CD4-positive, alpha-beta T cell (primary cell): ENCODE measurements around the gene C5orf63. TPM values are rescaled to one million over a fixed set of nuclear protein-coding genes. Genes with fewer than 3 reads are reported as not detected.

Experiments
- ATAC-seq: fragments of 200-7000 bp; cut with Tn5 transposase; one replicate; pipeline ENCODE4 v1.10.0; 2022; ENCODE audit warnings: mild to moderate bottlenecking; ENCODE audit not compliant: poor library complexity
- CTCF ChIA-PET: fragments of 350-600 bp; sonication (Branson Sonifier 250); formaldehyde crosslinking; loops from one replicate; lab custom pipeline; 2021; ENCODE audit warnings: antibody characterized with exemption, inconsistent platforms; lab: Charles Lee
- POLR2A ChIA-PET: fragments of 350-600 bp; sonication (Branson Sonifier 250); formaldehyde crosslinking; loops from one replicate; lab custom pipeline; 2021; ENCODE audit warnings: antibody characterized with exemption, inconsistent platforms; lab: Charles Lee
- DNase-seq, 14 experiments: peaks; one replicate each; pipeline ENCODE4 v3.0.0-alpha.2; 2013 to 2020; ENCODE audit warnings: mixed read lengths in 2 of 14
- H3K27ac ChIP-seq, 2 donors: one replicate each; pipeline versions ENCODE4 v1.5.1 to v1.7.0; 2013; ENCODE audit warnings: low read length in 2 of 2, low read depth in 1 of 2, mild to moderate bottlenecking in 1 of 2
- H3K27me3 ChIP-seq, 2 experiments: 1 replicate in 1 of 2; 2 replicates in 1 of 2; pipeline versions ENCODE4 v1.6.1 to v1.7.0; 2013; ENCODE audit warnings: low read length in 2 of 2, control low read depth in 1 of 2, mild to moderate bottlenecking in 1 of 2, moderate library complexity in 1 of 2; ENCODE audit not compliant: insufficient read depth in 2 of 2, control insufficient read depth in 1 of 2
- H3K36me3 ChIP-seq: one replicate; pipeline ENCODE4 v1.6.1; 2013; ENCODE audit warnings: low read length, control low read depth; ENCODE audit not compliant: insufficient read depth
- H3K4me1 ChIP-seq: one replicate; pipeline ENCODE4 v1.6.1; 2013; ENCODE audit warnings: low read length, control low read depth; ENCODE audit not compliant: insufficient read depth
- H3K4me3 ChIP-seq: one replicate; pipeline ENCODE4 v1.5.1; 2013; ENCODE audit warnings: mild to moderate bottlenecking, low read length, moderate library complexity
- H3K9me3 ChIP-seq, 2 experiments: 1 replicate in 1 of 2; 2 replicates in 1 of 2; pipeline versions ENCODE4 v1.6.1 to v1.7.0; 2013; ENCODE audit warnings: low read length in 2 of 2, mild to moderate bottlenecking in 2 of 2, control low read depth in 1 of 2, moderate library complexity in 1 of 2; ENCODE audit not compliant: control insufficient read depth in 1 of 2, insufficient read depth in 1 of 2
- H3K27ac Mint-ChIP-seq: one replicate; pipeline ENCODE4 v1.8.0; 2020; ENCODE audit warnings: mixed read lengths
- H3K27me3 Mint-ChIP-seq: one replicate; pipeline ENCODE4 v1.8.0; 2021; ENCODE audit warnings: mixed read lengths
- H3K36me3 Mint-ChIP-seq: one replicate; pipeline ENCODE4 v1.8.0; 2021; ENCODE audit warnings: low read depth, mixed read lengths
- H3K4me1 Mint-ChIP-seq: one replicate; pipeline ENCODE4 v1.8.0; 2021; ENCODE audit warnings: low read depth, mixed read lengths
- H3K4me3 Mint-ChIP-seq: one replicate; pipeline ENCODE4 v1.8.0; 2020; ENCODE audit warnings: mild to moderate bottlenecking, mixed read lengths
- H3K9me3 Mint-ChIP-seq: one replicate; pipeline ENCODE4 v1.8.0; 2020; ENCODE audit warnings: mixed read lengths
- intact Hi-C, 2 experiments: fragments of 100-400 bp; cut with DNase I in 1 of 2; cut with micrococcal nuclease in 1 of 2; formaldehyde crosslinking; loops; one replicate each; pipeline versions ENCODE4 v1.15.1 to v1.9.0; 2023 to 2025; cut with DNase I, micrococcal nuclease
- total RNA-seq, 174 experiments: library from RNA in 2 of 174; stranded (reverse) in 2 of 174; gene quantifications; one replicate each; pipeline ENCODE4 v1.2.3 and lab custom pipeline; 2021 to 2026
- TF ChIP-seq, protein P1 (sequence below): fragments of 200-600 bp; IDR thresholded peaks from one replicate; pipeline ENCODE4 v1.8.0; 2022; ENCODE audit warnings: antibody characterized with exemption, mild to moderate bottlenecking

C5orf63 gene
- total RNA-seq, 2 experiments from 2014 or later, result 5.1 to 5.7 TPM

DNA sequence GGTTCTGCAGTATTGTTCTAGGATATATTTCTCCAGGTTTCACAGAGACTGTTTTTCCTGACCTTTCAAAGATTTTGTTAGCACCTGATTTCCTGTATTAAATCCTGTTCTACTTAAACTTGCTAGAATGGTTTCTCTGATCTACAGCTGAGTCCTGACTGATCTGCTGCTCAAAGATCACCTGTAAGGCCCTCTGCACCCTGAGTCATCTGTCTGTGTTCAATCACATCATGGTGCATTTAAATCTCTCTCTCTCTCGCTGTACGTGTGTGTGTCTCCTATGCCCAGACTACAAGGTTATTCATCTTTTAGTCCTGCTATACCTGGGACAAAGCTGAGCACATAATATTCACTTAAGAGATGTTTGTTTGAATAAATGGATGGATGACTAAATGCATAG, 13.3 kb upstream of the C5orf63 start:
- no peaks in the 10 kb centered on the region for H3K36me3 Mint-ChIP-seq
- POLR2A ChIA-PET, result no interaction called here
- H3K4me1 ChIP-seq, result no peaks in the 10 kb centered on the region
- H3K36me3 ChIP-seq, result no peaks in the 10 kb centered on the region
- H3K27ac Mint-ChIP-seq, result no peak overlapping the region
- no peaks in the 10 kb centered on the region for H3K9me3 Mint-ChIP-seq
- no peak for DNase-seq
- no peak overlapping the region for H3K4me3 ChIP-seq
- H3K9me3 ChIP-seq, result no peaks in the 10 kb centered on the region
- no peak overlapping the region for H3K4me3 Mint-ChIP-seq
- no peaks in the 10 kb centered on the region for H3K27me3 ChIP-seq
- H3K27ac ChIP-seq, result no peak overlapping the region
- H3K4me1 Mint-ChIP-seq, result peaks cover 8% of the 10 kb centered on the region
- no peak for ATAC-seq
- CTCF ChIA-PET, result no interaction called here
- no peaks in the 10 kb centered on the region for H3K27me3 Mint-ChIP-seq
- intact Hi-C loops, result no loop called here
- TF ChIP-seq, protein P1, sequence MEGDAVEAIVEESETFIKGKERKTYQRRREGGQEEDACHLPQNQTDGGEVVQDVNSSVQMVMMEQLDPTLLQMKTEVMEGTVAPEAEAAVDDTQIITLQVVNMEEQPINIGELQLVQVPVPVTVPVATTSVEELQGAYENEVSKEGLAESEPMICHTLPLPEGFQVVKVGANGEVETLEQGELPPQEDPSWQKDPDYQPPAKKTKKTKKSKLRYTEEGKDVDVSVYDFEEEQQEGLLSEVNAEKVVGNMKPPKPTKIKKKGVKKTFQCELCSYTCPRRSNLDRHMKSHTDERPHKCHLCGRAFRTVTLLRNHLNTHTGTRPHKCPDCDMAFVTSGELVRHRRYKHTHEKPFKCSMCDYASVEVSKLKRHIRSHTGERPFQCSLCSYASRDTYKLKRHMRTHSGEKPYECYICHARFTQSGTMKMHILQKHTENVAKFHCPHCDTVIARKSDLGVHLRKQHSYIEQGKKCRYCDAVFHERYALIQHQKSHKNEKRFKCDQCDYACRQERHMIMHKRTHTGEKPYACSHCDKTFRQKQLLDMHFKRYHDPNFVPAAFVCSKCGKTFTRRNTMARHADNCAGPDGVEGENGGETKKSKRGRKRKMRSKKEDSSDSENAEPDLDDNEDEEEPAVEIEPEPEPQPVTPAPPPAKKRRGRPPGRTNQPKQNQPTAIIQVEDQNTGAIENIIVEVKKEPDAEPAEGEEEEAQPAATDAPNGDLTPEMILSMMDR, result no peak

DNA sequence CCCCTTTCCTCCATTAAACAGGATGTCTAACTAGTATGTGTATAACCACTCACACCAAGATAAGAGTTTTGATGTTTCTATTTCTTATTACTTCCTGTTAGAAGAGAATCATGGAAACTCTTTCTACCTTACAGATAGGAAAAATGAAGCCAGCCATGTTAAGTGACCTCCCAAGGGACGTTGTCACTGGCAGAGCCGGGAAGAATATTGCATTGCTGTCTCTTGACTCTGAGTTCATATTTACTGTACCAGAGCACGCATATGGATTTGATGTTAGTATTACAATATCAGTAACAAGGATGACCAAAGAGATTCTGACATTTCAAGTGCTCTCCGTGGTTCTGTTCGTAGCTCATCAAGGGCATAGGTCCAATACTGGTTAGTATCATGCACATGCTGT, 12.5 kb upstream of the C5orf63 start:
- H3K27me3 Mint-ChIP-seq, result peaks cover 5% of the 10 kb centered on the region
- Histone ChIP-seq H3K27me3 (no peaks in the 10 kb centered on the region), H3K27ac (no peak overlapping the region), H3K4me3 (no peak overlapping the region), H3K4me1 (no peaks in the 10 kb centered on the region), H3K36me3 (no peaks in the 10 kb centered on the region), H3K9me3 (no peaks in the 10 kb centered on the region)
- H3K27ac Mint-ChIP-seq, result no peak overlapping the region
- peaks cover 8% of the 10 kb centered on the region for H3K4me1 Mint-ChIP-seq
- TF ChIP-seq, protein P1, result no peak
- DNase-seq, result no peak
- H3K4me3 Mint-ChIP-seq, result no peak overlapping the region
- H3K9me3 Mint-ChIP-seq, result no peaks in the 10 kb centered on the region
- H3K36me3 Mint-ChIP-seq, result no peaks in the 10 kb centered on the region
- ATAC-seq, result no peak
- CTCF ChIA-PET, result no interaction called here
- POLR2A ChIA-PET, result no interaction called here
- intact Hi-C loops, result no loop called here

DNA sequence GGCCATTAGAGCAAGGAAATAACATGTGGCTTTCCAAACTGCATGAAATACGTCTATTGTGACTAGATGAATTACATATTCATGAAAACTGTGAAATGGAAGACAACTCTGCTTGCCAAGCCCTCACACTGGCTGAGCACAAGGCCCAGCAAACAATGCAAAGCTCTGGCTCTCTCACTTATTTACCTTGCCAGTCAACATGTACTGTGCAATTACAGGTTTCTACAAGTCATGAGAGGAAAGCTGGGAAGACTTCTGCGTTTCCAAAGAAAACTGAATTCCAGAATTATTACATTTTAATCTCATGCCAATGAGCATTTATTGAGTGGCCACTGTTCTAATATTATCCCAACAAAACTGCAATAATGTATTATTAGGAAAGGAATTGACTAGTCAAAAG, 12.1 kb upstream of the C5orf63 start:
- no peak overlapping the region for H3K4me3 Mint-ChIP-seq
- H3K27me3 Mint-ChIP-seq, result peaks cover 7% of the 10 kb centered on the region
- Histone ChIP-seq H3K27me3 (no peaks in the 10 kb centered on the region), H3K36me3 (no peaks in the 10 kb centered on the region), H3K4me1 (no peaks in the 10 kb centered on the region), H3K9me3 (no peaks in the 10 kb centered on the region), H3K27ac (no peak overlapping the region), H3K4me3 (no peak overlapping the region)
- CTCF ChIA-PET, result no interaction called here
- intact Hi-C loops, result no loop called here
- DNase-seq (no peak), ATAC-seq (no peak)
- POLR2A ChIA-PET, result no interaction called here
- TF ChIP-seq, protein P1, result no peak
- no peaks in the 10 kb centered on the region for H3K36me3 Mint-ChIP-seq
- no peaks in the 10 kb centered on the region for H3K9me3 Mint-ChIP-seq
- H3K4me1 Mint-ChIP-seq, result peaks cover 8% of the 10 kb centered on the region
- H3K27ac Mint-ChIP-seq, result no peak overlapping the region
